ENCODE measurements around the gene PRSS57.
A peak's percentile ranks its signal among the peaks of the same experiment; 100 is the strongest.
"Not testable (repeated sequence)": the region's sequence is repeated elsewhere in the genome, so short reads cannot be mapped to it uniquely, and the experiment has no call there.

Gene PRSS57

DNA sequence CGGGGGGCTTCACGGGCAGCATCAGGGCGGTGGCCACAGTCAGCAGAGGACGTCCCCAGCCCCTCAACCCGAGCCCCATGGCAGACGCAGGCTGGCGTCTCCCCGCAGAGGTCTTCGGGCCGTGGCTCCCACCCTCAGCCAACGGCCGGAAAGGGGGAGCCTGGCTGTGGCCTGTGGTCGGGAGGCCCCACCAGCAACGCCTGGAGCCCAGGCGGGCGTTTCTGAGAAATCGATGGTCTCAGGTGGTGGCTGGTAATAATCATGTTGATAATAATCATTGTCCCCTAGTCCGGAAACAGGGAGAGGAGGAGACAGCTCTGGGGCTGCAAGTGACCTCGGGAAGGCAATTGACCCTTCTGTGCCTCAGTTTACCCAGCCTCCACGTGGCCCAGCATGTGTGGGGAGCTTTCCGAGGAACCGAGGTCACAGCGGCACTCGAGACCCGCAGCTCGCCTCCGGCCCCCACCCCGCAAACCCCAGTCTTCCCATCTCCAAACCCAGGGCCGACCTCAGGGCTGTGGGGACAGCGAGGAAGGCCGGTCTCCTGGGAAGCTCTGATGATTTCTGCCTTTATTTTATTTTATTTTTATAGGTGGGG is at the start of gene PRSS57:
PRSS57 (minus strand) TSS at position 101 of the 598 bp plus-strand sequence; CDS start at position 79, 22 bp downstream.
- DNase-seq: no peak

DNA sequence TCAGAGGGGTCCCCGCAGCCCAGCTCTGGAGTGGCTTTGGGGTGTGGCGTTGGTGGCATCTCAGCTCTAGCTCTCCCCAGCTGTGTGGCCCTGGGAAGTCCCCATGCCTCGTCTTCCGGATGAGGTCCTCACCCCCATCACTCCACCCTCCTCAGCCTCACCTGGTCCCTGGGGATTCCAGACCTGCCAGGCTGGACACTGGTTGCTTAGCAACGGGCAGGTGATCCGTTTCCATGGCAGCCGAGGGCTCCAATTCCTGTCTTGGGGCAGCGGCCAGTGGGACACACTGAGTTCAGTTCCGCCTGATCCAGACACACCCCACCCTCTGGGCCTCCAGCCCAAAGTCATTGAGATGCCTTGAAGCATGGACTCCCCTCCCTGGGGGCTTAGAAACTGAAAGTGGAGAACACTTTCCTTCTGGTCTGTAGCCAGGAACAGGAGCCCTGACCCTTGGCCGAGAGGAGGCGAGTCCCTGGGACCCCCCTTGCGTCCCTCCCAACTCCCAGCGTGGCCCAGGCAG is 48.0 kb upstream of the PRSS57 start:
- no peak for DNase-seq

DNA sequence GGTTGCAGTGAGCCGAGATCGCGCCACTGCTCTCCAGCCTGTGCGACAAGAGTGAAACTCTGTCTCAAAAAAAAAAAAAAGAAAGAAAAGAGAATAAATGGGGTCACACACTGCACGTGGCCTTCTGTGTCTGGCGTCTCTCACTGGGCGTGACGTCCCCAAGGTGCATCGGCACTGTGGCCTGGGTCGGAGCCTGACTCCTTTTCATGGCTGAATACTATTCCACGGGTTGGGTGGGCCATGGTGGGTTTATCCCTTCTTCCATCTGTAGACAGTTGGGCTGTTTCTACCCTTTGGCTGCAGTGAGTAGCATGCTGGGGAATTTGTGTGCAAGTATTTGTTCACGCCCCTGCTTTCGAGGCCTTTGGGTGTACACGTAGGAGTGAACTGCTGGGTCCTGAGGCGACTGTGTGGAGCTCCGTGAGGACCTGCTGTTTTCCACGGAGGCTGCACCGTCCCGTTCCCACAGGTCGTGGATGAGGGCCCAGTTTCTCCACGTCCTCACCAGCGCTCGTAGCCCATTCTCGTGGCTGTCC is 47.4 kb upstream of the PRSS57 start:
- no peak for DNase-seq

DNA sequence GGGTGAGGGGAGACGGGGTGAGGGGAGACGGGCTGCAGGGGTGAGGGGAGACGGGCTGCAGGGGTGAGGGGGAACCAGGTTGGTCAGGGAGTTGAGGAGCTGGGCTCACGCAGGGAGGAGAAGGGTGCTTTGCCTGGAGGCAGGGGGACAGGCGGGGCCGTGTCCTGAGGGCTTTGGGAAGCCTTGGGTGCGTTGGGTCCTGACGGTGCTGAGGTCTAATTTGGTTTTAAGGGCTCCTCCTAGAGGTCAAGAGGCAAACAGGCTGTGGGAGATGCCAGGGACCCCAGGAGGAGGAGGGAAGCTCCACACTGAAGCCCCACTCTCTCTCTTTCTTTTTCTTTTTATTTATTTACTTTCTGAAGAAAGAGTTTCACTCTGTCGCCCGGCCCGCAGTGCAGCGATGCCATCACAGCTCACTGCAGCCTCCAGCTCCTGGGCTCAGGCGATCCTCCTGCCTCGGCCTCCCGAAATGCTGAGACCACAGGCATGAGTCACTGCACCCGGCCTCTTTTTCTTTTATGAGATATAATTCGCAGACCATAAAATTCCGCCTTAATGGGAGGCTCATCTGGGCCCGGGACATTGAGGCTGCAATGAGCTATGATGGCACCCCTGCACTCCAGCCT is 46.4 kb upstream of the PRSS57 start:
- DNase-seq: peak; percentile 25

DNA sequence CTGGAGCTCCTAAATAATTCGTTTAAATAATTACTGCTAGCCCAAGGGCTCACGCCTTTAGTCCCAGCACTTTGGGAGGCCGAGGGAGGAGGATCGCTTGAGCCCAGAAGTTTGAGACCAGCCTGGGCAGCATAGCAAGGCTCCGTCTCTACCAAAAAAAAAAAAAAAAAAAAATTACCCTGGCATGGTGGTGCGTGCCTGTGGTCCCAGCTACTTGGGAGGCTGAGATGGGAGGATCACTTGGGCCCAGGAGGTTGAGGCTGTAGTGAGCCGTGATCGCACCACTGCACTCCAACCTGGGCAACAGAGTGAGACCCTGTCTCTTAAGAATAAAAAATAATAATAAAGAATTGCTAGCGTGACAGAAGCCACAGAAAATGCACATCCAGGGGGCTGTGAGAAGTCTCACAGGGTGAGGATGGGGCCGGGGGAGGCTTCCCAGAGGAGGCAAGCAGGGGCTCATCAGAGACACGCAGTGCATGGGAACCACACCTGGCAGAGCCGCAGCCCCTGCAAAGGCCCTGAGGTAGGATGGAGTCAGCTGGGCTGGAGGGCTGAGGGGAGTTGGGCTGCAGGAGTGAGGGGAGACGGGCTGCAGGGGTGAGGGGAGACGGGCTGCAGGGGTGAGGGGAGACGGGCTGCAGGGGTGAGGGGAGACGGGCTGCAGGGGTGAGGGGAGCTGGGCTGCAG is 45.7 kb upstream of the PRSS57 start:
- not testable (repeated sequence) for DNase-seq

- DNase-seq: no peak
Observed at GRCh38 chr19:739998-740715, 44.9 kb upstream of the PRSS57 start.

DNA sequence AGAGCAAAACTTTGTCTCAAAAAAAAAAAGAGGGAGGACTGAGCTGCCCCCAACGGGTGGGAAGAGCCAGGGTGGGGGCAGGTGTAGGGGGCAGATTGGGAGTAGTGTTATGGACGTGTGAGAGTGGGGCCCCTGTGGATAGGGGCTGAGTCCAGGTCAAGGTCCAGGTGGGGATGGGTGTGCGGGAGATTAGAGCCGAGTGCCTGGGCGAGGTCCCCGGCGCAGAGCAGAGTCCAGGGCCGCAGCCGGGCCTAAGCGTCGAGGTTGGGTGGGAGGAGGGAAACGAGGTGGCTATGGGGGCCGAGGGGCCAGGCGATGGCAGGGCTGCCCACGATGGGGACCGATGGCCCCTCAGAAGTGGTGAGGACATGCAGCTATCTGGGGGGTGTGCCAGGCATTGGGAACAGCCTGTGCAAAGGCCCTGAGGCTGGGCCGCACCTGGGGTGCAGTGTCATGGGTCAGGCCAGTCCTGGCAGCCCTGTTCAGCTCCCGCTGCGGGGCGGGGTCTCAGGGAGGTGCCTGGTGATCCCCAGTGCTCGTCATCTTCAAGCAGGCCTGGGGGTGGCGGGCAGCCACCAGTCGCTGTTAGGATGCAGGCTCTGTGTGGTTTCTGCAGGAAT is 43.4 kb upstream of the PRSS57 start:
- DNase-seq: no peak

DNA sequence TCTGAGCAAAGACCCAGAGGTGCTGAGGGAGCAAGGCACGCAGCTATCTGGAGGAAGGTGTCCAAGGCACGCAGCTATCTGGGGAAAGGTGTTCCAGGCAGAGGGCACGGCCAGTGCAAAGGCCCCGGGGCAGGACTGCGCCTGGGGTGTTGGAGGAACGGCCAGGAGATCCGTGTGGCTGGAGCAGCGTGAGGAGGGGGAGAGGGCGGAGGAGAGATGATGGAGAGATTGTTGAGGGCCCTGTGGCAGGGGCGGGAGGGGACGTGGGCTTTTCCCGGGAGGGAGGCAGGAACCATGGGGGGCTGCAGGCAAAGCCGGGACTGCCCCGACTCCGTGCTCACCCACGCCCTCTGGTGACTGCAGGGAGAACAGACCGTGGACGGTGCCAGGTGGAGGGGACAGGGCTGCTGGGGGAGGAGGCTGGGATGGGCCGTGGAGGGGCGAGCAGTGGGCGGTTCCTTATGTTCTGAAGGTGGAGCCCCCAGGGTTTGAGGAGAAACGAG is 42.4 kb upstream of the PRSS57 start:
- peak; percentile 72 for DNase-seq

DNA sequence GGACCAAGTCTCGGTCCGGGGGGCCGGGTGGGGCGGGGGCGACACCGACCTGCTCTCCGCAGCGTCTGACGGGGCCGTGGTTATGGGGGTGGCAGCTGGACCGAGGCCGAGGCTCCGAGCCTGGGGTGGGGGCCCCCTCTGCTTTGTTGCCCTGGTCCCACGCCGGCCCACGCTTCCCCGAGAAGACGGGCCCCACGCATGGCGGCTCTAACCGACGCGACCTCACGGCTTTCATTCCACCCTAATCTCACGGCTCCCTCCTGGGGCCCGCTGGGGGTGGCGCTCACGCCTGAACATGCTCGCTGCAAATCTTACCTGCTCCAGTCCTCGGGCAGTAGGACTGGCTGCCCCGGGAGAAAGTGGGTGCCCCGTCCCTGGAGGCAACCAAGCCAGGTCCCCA is 40.9 kb upstream of the PRSS57 start:
- no peak for DNase-seq

DNA sequence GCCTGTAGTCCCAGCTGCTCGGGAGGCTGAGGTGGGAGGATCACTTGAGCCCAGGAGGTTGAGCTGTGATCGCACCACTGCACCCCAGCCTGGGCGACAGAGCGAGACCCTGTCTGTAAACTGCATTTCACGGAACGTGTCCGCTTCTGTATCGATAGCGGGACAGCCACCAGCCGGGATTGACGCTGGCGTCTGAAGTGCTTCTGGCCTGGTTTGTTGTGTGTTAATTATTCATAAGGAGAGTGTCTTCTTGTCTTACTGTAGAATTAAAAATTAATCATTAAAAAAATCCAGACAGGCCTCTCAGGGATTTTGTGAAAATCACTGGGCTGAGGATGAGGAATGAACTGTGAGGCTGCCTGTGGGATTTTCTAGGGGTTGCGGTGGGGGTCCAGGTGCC is 39.5 kb upstream of the PRSS57 start:
- DNase-seq: no peak

- no peak for DNase-seq
Observed at GRCh38 chr19:732148-733069, 37.2 kb upstream of the PRSS57 start.

GRCh38 chr19:731000-731399 is 35.7 kb upstream of the PRSS57 start:
- no peak for DNase-seq

DNA sequence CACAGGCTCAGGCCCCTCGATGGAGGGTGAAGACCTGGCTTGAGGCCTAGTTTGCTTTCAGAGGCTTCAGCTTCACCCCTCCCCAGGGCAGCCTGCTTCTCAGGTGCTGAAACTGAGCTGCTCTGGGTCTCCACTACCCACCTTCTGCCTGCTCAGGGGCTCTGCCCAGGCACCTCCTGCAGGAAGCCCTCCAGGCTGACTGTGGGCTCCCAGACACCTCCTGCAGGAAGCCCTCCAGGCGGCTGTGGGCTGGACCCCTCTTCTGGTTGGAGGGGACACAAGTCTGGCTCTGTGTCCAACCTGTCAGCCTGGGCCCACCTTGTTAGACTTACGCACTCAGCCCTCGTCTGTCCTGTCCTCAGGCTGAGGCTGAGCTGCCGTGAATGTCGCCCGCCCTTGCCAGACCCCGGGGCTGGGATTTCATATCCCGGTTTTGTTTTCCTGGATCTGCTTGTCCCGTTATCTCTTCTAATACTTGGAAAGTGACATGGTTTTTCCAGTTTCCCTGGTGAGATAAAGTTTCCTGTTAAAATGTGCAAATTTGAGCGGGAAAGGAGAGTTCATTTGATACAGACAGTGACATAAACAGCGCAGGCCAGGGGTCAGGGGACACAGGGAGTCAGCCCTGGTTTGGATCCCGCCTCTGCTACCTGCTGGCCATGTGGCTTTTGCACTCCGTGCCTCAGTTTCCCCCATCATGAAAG is 34.9 kb upstream of the PRSS57 start:
- no peak for DNase-seq

DNA sequence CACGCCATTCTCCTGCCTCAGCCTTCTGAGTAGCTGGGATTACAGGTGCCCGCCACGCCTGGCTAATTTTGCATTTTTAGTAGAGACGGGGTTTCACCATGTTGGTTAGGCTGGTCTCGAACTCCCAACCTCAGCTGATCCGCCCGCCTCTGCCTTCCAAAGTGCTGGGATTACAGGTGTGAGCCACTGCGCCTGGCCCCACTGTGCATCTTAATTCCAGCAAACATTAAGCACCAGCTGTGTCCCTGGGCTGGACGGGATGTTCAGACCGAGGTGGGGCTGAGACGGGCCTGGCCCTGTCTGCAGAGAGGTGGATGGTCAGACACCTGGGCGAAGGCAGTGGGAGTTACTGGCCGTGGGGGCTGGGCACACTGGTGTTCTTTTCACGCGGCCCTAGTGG is 34.3 kb upstream of the PRSS57 start:
- DNase-seq: not testable (repeated sequence)

DNA sequence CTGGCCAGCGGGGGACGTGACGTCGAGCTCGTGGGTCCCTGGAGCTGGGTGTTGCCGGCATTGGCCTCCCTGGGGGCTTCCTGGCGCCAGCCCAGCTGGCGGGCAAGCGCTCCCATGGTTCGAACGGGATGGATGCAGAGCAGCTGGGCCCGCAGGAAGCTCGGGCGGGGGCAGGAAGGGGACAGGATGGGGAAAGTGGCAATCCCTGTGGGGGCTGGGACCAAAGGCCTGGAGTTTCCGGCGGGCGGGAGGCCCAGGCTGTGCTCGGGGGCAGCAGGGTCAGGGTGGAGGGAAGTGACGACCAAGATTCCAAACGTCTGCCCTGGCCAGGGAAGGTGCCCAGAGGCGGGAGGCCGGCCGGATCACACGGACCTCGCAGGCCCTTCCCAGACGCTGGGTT is 32.8 kb upstream of the PRSS57 start:
- DNase-seq: no peak

- no peak for DNase-seq
Observed at GRCh38 chr19:726993-727956, 32.0 kb upstream of the PRSS57 start.

GRCh38 chr19:725461-726089 is 30.3 kb upstream of the PRSS57 start:
- DNase-seq: no peak

GRCh38 chr19:723714-724113 is 28.5 kb upstream of the PRSS57 start:
- no peak for DNase-seq

GRCh38 chr19:723247-723646 is 28.0 kb upstream of the PRSS57 start:
- DNase-seq: no peak
